Sciatic nerve (tissue), 2 donors: ENCODE measurements around the gene SSH2. TPM values are rescaled to one million over a fixed set of nuclear protein-coding genes. Genes with fewer than 3 reads are reported as not detected.
"Not testable (repeated sequence)": the region's sequence is repeated elsewhere in the genome, so short reads cannot be mapped to it uniquely, and the experiment has no call there.

Experiments used
- ATAC-seq: fragments of 200-7000 bp; cut with Tn5 transposase; one replicate; pipeline ENCODE4 v1.9.1; 2020; ENCODE audit warnings: mild to moderate bottlenecking, moderate library complexity
- DNase-seq: peaks from one replicate; pipeline ENCODE4 v3.0.0-alpha.2; 2020; ENCODE audit warnings: low spot score
- intact Hi-C: fragments of 100-400 bp; cut with DNase I; formaldehyde crosslinking; loops from one replicate; pipeline ENCODE4 v1.14.2; 2022
- total RNA-seq: library from RNA; stranded (reverse); fragmentation: NEBNext Ultra II Directional; extraction: Animal tissue kit (Norgen Biotek cat#: 25700); gene quantifications from one replicate; pipeline ENCODE4 v1.2.1, GENCODE V29; 2021
- donor health status: DM: no; HTN: no; CAD: no.
- donor health status: DM: no; HTN: no; CAD: no.

SSH2 gene
- total RNA-seq, 1 donor from 2014 or later = 45.1 TPM

GRCh38 chr17:29664743-29665480 lies 265.1 kb downstream of the SSH2 start:
- DNase-seq (no peak), ATAC-seq (no peak)
- intact Hi-C loops = no loop called here

GRCh38 chr17:29663155-29663554 lies 266.9 kb downstream of the SSH2 start:
- ATAC-seq (peak; percentile 30), DNase-seq (no peak)
- intact Hi-C loops = no loop called here

GRCh38 chr17:29661213-29661612 lies 268.8 kb downstream of the SSH2 start:
- DNase-seq (no peak), ATAC-seq (no peak)
- intact Hi-C loops = no loop called here

- DNase-seq (no peak), ATAC-seq (no peak)
- intact Hi-C loops = no loop called here
Measured at GRCh38 chr17:29659155-29659554, 270.9 kb downstream of the SSH2 start.

GRCh38 chr17:29655323-29655722 lies 274.7 kb downstream of the SSH2 start:
- ATAC-seq (no peak), DNase-seq (no peak)
- intact Hi-C loops = no loop called here

GRCh38 chr17:29653995-29654714 lies 275.9 kb downstream of the SSH2 start:
- no peak for ATAC-seq
- intact Hi-C loops = no loop called here

GRCh38 chr17:29652976-29653375 lies 277.1 kb downstream of the SSH2 start:
- intact Hi-C loops = no loop called here
- no peak for ATAC-seq

More at GRCh38 chr17:29653995-29654714, 275.9 kb downstream of the SSH2 start:
- no peak for DNase-seq

GRCh38 chr17:29651913-29652312 lies 278.1 kb downstream of the SSH2 start:
- DNase-seq, intact Hi-C loops: not testable (repeated sequence)
- peak; percentile 84 for ATAC-seq

More at GRCh38 chr17:29652976-29653375, 277.1 kb downstream of the SSH2 start:
- DNase-seq = no peak

- no peak for DNase-seq
- intact Hi-C loops = no loop called here
- ATAC-seq = no peak
Measured at GRCh38 chr17:29650396-29650795, 279.6 kb downstream of the SSH2 start.

- intact Hi-C loops = loop anchor here (10.0 kb wide), 1 partner anchor 125 kb away; no protein-coding TSS in a partner anchor
- ATAC-seq = no peak
- no peak for DNase-seq
Measured at GRCh38 chr17:29649359-29649758, 280.7 kb downstream of the SSH2 start.

GRCh38 chr17:29648005-29648404 lies 282.0 kb downstream of the SSH2 start:
- intact Hi-C loops = loop anchor here (10.0 kb wide), 1 partner anchor 127 kb away; no protein-coding TSS in a partner anchor
- ATAC-seq = no peak
- DNase-seq = no peak

- intact Hi-C loops = loop anchor here (10.0 kb wide), 1 partner anchor 129 kb away; no protein-coding TSS in a partner anchor
- DNase-seq (peak; percentile 81), ATAC-seq (peak; percentile 93)
Measured at GRCh38 chr17:29645515-29646051, 284.4 kb downstream of the SSH2 start.

- no peak for DNase-seq
- ATAC-seq = no peak
- intact Hi-C loops = loop anchor here (10.0 kb wide), 1 partner anchor 131 kb away; no protein-coding TSS in a partner anchor
Measured at GRCh38 chr17:29643817-29644160, 286.2 kb downstream of the SSH2 start.

- ATAC-seq (no peak), DNase-seq (no peak)
- intact Hi-C loops = loop anchor here (10.0 kb wide), 1 partner anchor 133 kb away; no protein-coding TSS in a partner anchor
Measured at GRCh38 chr17:29642171-29642611, 287.8 kb downstream of the SSH2 start.

GRCh38 chr17:29640981-29641642 lies 288.9 kb downstream of the SSH2 start:
- ATAC-seq (no peak), DNase-seq (no peak)
- intact Hi-C loops = loop anchor here (10.0 kb wide), 1 partner anchor 134 kb away; no protein-coding TSS in a partner anchor

- intact Hi-C loops = loop anchor here (10.0 kb wide), 1 partner anchor 134 kb away; no protein-coding TSS in a partner anchor
- ATAC-seq = peak; percentile 27
- DNase-seq = no peak
Measured at GRCh38 chr17:29640413-29640812, 289.6 kb downstream of the SSH2 start.

GRCh38 chr17:29633886-29634285 lies 296.1 kb downstream of the SSH2 start:
- no peak for ATAC-seq
- DNase-seq = no peak
- intact Hi-C loops = no loop called here

- intact Hi-C loops = no loop called here
- DNase-seq (no peak), ATAC-seq (peak; percentile 51)
Measured at GRCh38 chr17:29630630-29631193, 299.3 kb downstream of the SSH2 start.

- DNase-seq = no peak
- ATAC-seq = no peak
- intact Hi-C loops = no loop called here
Measured at GRCh38 chr17:29629839-29630238, 300.2 kb downstream of the SSH2 start.
